HEK293 (cell line): ENCODE measurements around the gene UTP4.

ENCODE experiments used
- ATF2 ChIP-seq: fragments of 450-650 bp; formaldehyde crosslinking; IDR thresholded peaks from 2 replicates; pipeline ENCODE4 v1.5.1; 2016; ENCODE audit warnings: missing biosample characterization, missing genetic modification characterization, low read depth
- FEZF1 ChIP-seq: fragments of 450-650 bp; formaldehyde crosslinking; IDR thresholded peaks from 2 replicates; pipeline ENCODE4 v1.5.1; 2016; ENCODE audit warnings: missing biosample characterization, missing genetic modification characterization
- HIC1 ChIP-seq: fragments of 450-650 bp; formaldehyde crosslinking; IDR thresholded peaks from 2 replicates; pipeline ENCODE4 v1.5.1; 2016; ENCODE audit warnings: missing biosample characterization, missing genetic modification characterization
- HOXC10 ChIP-seq: sonication (generic); formaldehyde crosslinking; IDR thresholded peaks from 2 replicates; pipeline ENCODE4 v1.8.1; 2023; ENCODE audit warnings: mild to moderate bottlenecking, missing genetic modification reagents
- MYNN ChIP-seq: fragments of 450-650 bp; formaldehyde crosslinking; IDR thresholded peaks from 2 replicates; pipeline ENCODE4 v1.5.1; 2016; ENCODE audit warnings: missing biosample characterization, missing genetic modification characterization, borderline replicate concordance
- PRDM1 ChIP-seq: fragments of 450-650 bp; formaldehyde crosslinking; IDR thresholded peaks from 2 replicates; pipeline ENCODE4; 2016; ENCODE audit warnings: missing biosample characterization, missing genetic modification characterization
- YY1 ChIP-seq: fragments of 450-650 bp; formaldehyde crosslinking; IDR thresholded peaks from 2 replicates; pipeline ENCODE4 v1.5.1; 2018; ENCODE audit warnings: missing biosample characterization, missing genetic modification characterization
- ZBTB17 ChIP-seq: fragments of 450-650 bp; formaldehyde crosslinking; IDR thresholded peaks from 2 replicates; pipeline ENCODE4 v1.5.1; 2016; ENCODE audit warnings: missing biosample characterization, missing genetic modification characterization
- ZFP3 ChIP-seq: fragments of 450-650 bp; formaldehyde crosslinking; IDR thresholded peaks from 2 replicates; pipeline ENCODE4 v1.5.1; 2016; ENCODE audit warnings: low read depth, missing biosample characterization, missing genetic modification characterization
- ZFP41 ChIP-seq: fragments of 450-650 bp; formaldehyde crosslinking; IDR thresholded peaks from 2 replicates; pipeline ENCODE4 v1.5.1; 2016; ENCODE audit warnings: missing biosample characterization, missing genetic modification characterization, borderline replicate concordance
- ZNF10 ChIP-seq: fragments of 450-650 bp; formaldehyde crosslinking; IDR thresholded peaks from 2 replicates; pipeline ENCODE4 v1.5.1; 2017; ENCODE audit warnings: missing biosample characterization, missing genetic modification characterization
- ZNF138 ChIP-seq: fragments of 450-650 bp; formaldehyde crosslinking; IDR thresholded peaks from 2 replicates; pipeline ENCODE4 v1.5.1; 2016; ENCODE audit warnings: missing biosample characterization, missing genetic modification characterization, borderline replicate concordance
- ZNF2 ChIP-seq: fragments of 450-650 bp; formaldehyde crosslinking; IDR thresholded peaks from 2 replicates; pipeline ENCODE4 v1.5.1; 2016; ENCODE audit warnings: missing biosample characterization, missing genetic modification characterization
- ZNF202 ChIP-seq: fragments of 450-650 bp; formaldehyde crosslinking; IDR thresholded peaks from 2 replicates; pipeline ENCODE4 v1.5.1; 2016; ENCODE audit warnings: missing biosample characterization, missing genetic modification characterization, borderline replicate concordance
- ZNF211 ChIP-seq: fragments of 450-650 bp; formaldehyde crosslinking; IDR thresholded peaks from 2 replicates; pipeline ENCODE4 v1.5.1; 2016; ENCODE audit warnings: low read depth, missing biosample characterization, missing genetic modification characterization
- ZNF214 ChIP-seq: fragments of 450-650 bp; formaldehyde crosslinking; IDR thresholded peaks from 2 replicates; pipeline ENCODE4 v1.5.1; 2017; ENCODE audit warnings: missing biosample characterization, mild to moderate bottlenecking, missing genetic modification characterization, borderline replicate concordance
- ZNF223 ChIP-seq: fragments of 450-650 bp; formaldehyde crosslinking; IDR thresholded peaks from 2 replicates; pipeline ENCODE4 v1.5.1; 2016; ENCODE audit warnings: missing biosample characterization, missing genetic modification characterization
- ZNF239 ChIP-seq: fragments of 450-650 bp; formaldehyde crosslinking; IDR thresholded peaks from 2 replicates; pipeline ENCODE4 v1.5.1; 2016; ENCODE audit warnings: missing biosample characterization, missing genetic modification characterization
- ZNF324 ChIP-seq: fragments of 450-650 bp; formaldehyde crosslinking; IDR thresholded peaks from 2 replicates; pipeline ENCODE4 v1.5.1; 2016; ENCODE audit warnings: missing biosample characterization, missing genetic modification characterization
- ZNF354C ChIP-seq: fragments of 450-650 bp; formaldehyde crosslinking; IDR thresholded peaks from 2 replicates; pipeline ENCODE4 v1.5.1; 2016; ENCODE audit warnings: missing biosample characterization, missing genetic modification characterization, low read depth, borderline replicate concordance
- ZNF391 ChIP-seq: fragments of 450-650 bp; formaldehyde crosslinking; IDR thresholded peaks from 2 replicates; pipeline ENCODE4 v1.5.1; 2016; ENCODE audit warnings: low read depth, missing biosample characterization, missing genetic modification characterization, borderline replicate concordance
- ZNF404 ChIP-seq: fragments of 450-650 bp; formaldehyde crosslinking; IDR thresholded peaks from 2 replicates; pipeline ENCODE4 v1.5.1; 2017; ENCODE audit warnings: missing biosample characterization, missing genetic modification characterization
- ZNF544 ChIP-seq: fragments of 450-650 bp; formaldehyde crosslinking; IDR thresholded peaks from 2 replicates; pipeline ENCODE4 v1.5.0; 2017; ENCODE audit warnings: missing biosample characterization, missing genetic modification characterization
- ZNF560 ChIP-seq: fragments of 450-650 bp; formaldehyde crosslinking; IDR thresholded peaks from 2 replicates; pipeline ENCODE4 v1.5.1; 2017; ENCODE audit warnings: missing biosample characterization, missing genetic modification characterization, borderline replicate concordance
- ZNF596 ChIP-seq: fragments of 450-650 bp; IDR thresholded peaks from 2 replicates; pipeline ENCODE4 v1.5.0; 2018; ENCODE audit warnings: missing biosample characterization, mild to moderate bottlenecking, missing genetic modification characterization, moderate library complexity
- ZNF610 ChIP-seq: fragments of 450-650 bp; formaldehyde crosslinking; IDR thresholded peaks from 2 replicates; pipeline ENCODE4 v1.5.1; 2016; ENCODE audit warnings: missing biosample characterization, missing genetic modification characterization, borderline replicate concordance
- ZNF621 ChIP-seq: fragments of 450-650 bp; formaldehyde crosslinking; IDR thresholded peaks from 2 replicates; pipeline ENCODE4 v1.5.1; 2017; ENCODE audit warnings: missing biosample characterization, missing genetic modification characterization
- ZNF624 ChIP-seq: fragments of 450-650 bp; formaldehyde crosslinking; IDR thresholded peaks from 2 replicates; pipeline ENCODE4 v1.5.1; 2017; ENCODE audit warnings: missing biosample characterization, missing genetic modification characterization
- ZNF658 ChIP-seq: fragments of 450-650 bp; formaldehyde crosslinking; IDR thresholded peaks from 2 replicates; pipeline ENCODE4; 2016; ENCODE audit warnings: missing biosample characterization, missing genetic modification characterization
- ZNF776 ChIP-seq: fragments of 450-650 bp; formaldehyde crosslinking; IDR thresholded peaks from 2 replicates; pipeline ENCODE4 v1.5.0; 2017; ENCODE audit warnings: missing biosample characterization, missing genetic modification characterization, borderline replicate concordance
- ZSCAN23 ChIP-seq: fragments of 450-650 bp; formaldehyde crosslinking; IDR thresholded peaks from 2 replicates; pipeline ENCODE4 v1.5.1; 2016; ENCODE audit warnings: missing biosample characterization, missing genetic modification characterization
- TF ChIP-seq, protein P1 (sequence below): fragments of 450-650 bp; formaldehyde crosslinking; IDR thresholded peaks from 2 replicates; pipeline ENCODE4 v1.5.1; 2016; ENCODE audit warnings: missing biosample characterization, missing genetic modification characterization
- TF ChIP-seq, protein P2 (sequence below): fragments of 450-650 bp; formaldehyde crosslinking; IDR thresholded peaks from 2 replicates; pipeline ENCODE4 v1.5.1; 2016; ENCODE audit warnings: missing biosample characterization, missing genetic modification characterization, borderline replicate concordance
- TF ChIP-seq, protein P3 (sequence below): fragments of 450-650 bp; formaldehyde crosslinking; IDR thresholded peaks from 2 replicates; pipeline ENCODE4 v1.5.1; 2016; ENCODE audit warnings: missing biosample characterization, missing genetic modification characterization

Gene UTP4

GRCh38 chr16:69131839-69132423 lies 518 bp upstream of the UTP4 start (continued):
- TF ChIP-seq ZNF621 (tag by site-specific recombination), result no peak
- 0 out of 2 replicates have a peak, but pooled peaks have one; percentile 45 for TF ChIP-seq ZNF610 (tag by site-specific recombination)
- no peak for TF ChIP-seq ZFP41 (tag by site-specific recombination)
- no peak for TF ChIP-seq ZNF214 (tag by site-specific recombination)
- TF ChIP-seq, protein P1, sequence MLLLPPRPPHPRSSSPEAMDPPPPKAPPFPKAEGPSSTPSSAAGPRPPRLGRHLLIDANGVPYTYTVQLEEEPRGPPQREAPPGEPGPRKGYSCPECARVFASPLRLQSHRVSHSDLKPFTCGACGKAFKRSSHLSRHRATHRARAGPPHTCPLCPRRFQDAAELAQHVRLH, result peak; percentile 70
- TF ChIP-seq ZNF239, result peak; percentile 67; the same call in 1 of the 2 replicates
- TF ChIP-seq YY1 (tag by site-specific recombination), result no peak
- TF ChIP-seq FEZF1 (tag by site-specific recombination), result no peak
- TF ChIP-seq, protein P2, sequence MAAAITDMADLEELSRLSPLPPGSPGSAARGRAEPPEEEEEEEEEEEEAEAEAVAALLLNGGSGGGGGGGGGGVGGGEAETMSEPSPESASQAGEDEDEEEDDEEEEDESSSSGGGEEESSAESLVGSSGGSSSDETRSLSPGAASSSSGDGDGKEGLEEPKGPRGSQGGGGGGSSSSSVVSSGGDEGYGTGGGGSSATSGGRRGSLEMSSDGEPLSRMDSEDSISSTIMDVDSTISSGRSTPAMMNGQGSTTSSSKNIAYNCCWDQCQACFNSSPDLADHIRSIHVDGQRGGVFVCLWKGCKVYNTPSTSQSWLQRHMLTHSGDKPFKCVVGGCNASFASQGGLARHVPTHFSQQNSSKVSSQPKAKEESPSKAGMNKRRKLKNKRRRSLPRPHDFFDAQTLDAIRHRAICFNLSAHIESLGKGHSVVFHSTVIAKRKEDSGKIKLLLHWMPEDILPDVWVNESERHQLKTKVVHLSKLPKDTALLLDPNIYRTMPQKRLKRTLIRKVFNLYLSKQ (tag by site-specific recombination), result no peak
- peak; percentile 76; the same call in 1 of the 2 replicates for TF ChIP-seq ZNF391 (tag by site-specific recombination)
- no peak for TF ChIP-seq ZNF544 (tag by site-specific recombination)
- no peak for TF ChIP-seq HIC1 (tag by site-specific recombination)
- TF ChIP-seq ZNF776, result no peak
- TF ChIP-seq ZBTB17 (tag by site-specific recombination), result peak; percentile 12; the same call in 1 of the 2 replicates
- TF ChIP-seq ZNF658 (tag by site-specific recombination), result no peak
- TF ChIP-seq HOXC10 (CRISPR knock-in tag), result no peak
- peak; percentile 10; the same call in 1 of the 2 replicates for TF ChIP-seq MYNN
- TF ChIP-seq ZNF624 (tag by site-specific recombination), result no peak
- TF ChIP-seq ZNF223 (tag by site-specific recombination), result 0 out of 2 replicates have a peak, but pooled peaks have one; percentile 23
- TF ChIP-seq ZSCAN23 (tag by site-specific recombination), result no peak
- TF ChIP-seq, protein P3, sequence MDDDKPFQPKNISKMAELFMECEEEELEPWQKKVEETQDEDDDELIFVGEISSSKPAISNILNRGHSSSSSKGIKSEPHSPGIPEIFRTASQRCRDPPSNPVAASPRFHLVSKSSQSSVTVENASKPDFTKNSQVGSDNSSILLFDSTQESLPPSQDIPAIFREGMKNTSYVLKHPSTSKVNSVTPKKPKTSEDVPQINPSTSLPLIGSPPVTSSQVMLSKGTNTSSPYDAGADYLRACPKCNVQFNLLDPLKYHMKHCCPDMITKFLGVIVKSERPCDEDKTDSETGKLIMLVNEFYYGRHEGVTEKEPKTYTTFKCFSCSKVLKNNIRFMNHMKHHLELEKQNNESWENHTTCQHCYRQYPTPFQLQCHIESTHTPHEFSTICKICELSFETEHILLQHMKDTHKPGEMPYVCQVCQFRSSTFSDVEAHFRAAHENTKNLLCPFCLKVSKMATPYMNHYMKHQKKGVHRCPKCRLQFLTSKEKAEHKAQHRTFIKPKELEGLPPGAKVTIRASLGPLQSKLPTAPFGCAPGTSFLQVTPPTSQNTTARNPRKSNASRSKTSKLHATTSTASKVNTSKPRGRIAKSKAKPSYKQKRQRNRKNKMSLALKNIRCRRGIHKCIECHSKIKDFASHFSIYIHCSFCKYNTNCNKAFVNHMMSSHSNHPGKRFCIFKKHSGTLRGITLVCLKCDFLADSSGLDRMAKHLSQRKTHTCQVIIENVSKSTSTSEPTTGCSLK (tag by site-specific recombination), result no peak
- TF ChIP-seq ZNF2 (tag by site-specific recombination), result no peak; the same call in 1 of the 2 replicates
- no peak for TF ChIP-seq ZNF404 (tag by site-specific recombination)
- no peak for TF ChIP-seq PRDM1 (tag by site-specific recombination)
- peak; percentile 87; the same call in 1 of the 2 replicates for TF ChIP-seq ZNF138 (tag by site-specific recombination)
- no peak for TF ChIP-seq ZNF324 (tag by site-specific recombination)
- TF ChIP-seq ZNF202 (tag by site-specific recombination), result no peak
- peak; percentile 26; the same call in 1 of the 2 replicates for TF ChIP-seq ZNF10
- TF ChIP-seq ZNF354C (tag by site-specific recombination), result no peak
- no peak for TF ChIP-seq ZNF560
- TF ChIP-seq ZNF211 (tag by site-specific recombination), result no peak
- no peak for TF ChIP-seq ATF2
- TF ChIP-seq ZFP3 (tag by site-specific recombination), result peak; percentile 11; the same call in 1 of the 2 replicates
- no peak for TF ChIP-seq ZNF596 (tag by site-specific recombination)
